Mesenchymal stem cell (in vitro differentiated cells and primary cell): ENCODE data around the gene CXCL9.

Experiments used
- DNase-seq: peaks from one replicate; pipeline ENCODE4 v3.0.0-alpha.2; 2013
- H2AFZ ChIP-seq: one replicate; pipeline ENCODE4 v1.6.1; 2013; ENCODE audit warnings: low read depth, mild to moderate bottlenecking, control low read depth, inconsistent platforms, low read length, moderate library complexity
- H2AK5ac ChIP-seq: 2 replicates; pipeline ENCODE4 v1.6.1; 2013; ENCODE audit warnings: low read length, moderate library complexity, mild to moderate bottlenecking, inconsistent platforms; ENCODE audit not compliant: severe bottlenecking
- H2BK120ac ChIP-seq: one replicate; pipeline ENCODE4 v1.6.1; 2013; ENCODE audit warnings: low read depth, mild to moderate bottlenecking, inconsistent platforms, low read length, moderate library complexity
- H2BK12ac ChIP-seq, 2 experiments: one replicate each; pipeline ENCODE4 v1.6.1; 2013; ENCODE audit warnings: inconsistent platforms in 2 of 2, low read length in 2 of 2, mild to moderate bottlenecking in 2 of 2, moderate library complexity in 2 of 2, control low read depth in 1 of 2
- H2BK15ac ChIP-seq: one replicate; pipeline ENCODE4 v1.6.1; 2013; ENCODE audit warnings: mild to moderate bottlenecking, low read depth, inconsistent platforms; ENCODE audit not compliant: poor library complexity, severe bottlenecking
- H2BK5ac ChIP-seq: 2 replicates; pipeline ENCODE4 v1.6.1; 2013; ENCODE audit warnings: low read depth, mild to moderate bottlenecking, low read length, control low read depth, inconsistent platforms; ENCODE audit not compliant: poor library complexity, severe bottlenecking
- H3K14ac ChIP-seq, 2 experiments: one replicate each; pipeline ENCODE4 v1.6.1; 2013; ENCODE audit warnings: inconsistent platforms in 2 of 2, low read length in 2 of 2, control low read depth in 1 of 2, mild to moderate bottlenecking in 1 of 2, moderate library complexity in 1 of 2
- H3K18ac ChIP-seq, 2 experiments: one replicate each; pipeline ENCODE4 v1.6.1; 2013; ENCODE audit warnings: inconsistent platforms in 2 of 2, low read length in 2 of 2, control low read depth in 1 of 2, low read depth in 1 of 2, mild to moderate bottlenecking in 1 of 2
- H3K23ac ChIP-seq, 2 experiments: one replicate each; pipeline ENCODE4 v1.6.1; 2013; ENCODE audit warnings: inconsistent platforms in 2 of 2, low read length in 2 of 2, mild to moderate bottlenecking in 2 of 2, moderate library complexity in 2 of 2, control low read depth in 1 of 2
- H3K27ac ChIP-seq: 2 replicates; pipeline ENCODE4 v1.5.1; 2013; ENCODE audit warnings: mild to moderate bottlenecking, moderate library complexity, low read length, control low read depth, inconsistent platforms; ENCODE audit not compliant: poor library complexity, severe bottlenecking
- H3K27me3 ChIP-seq, 2 experiments: 2 replicates each; pipeline versions ENCODE4 v1.6.1 to v1.7.0; 2013; ENCODE audit warnings: low read length in 2 of 2, mild to moderate bottlenecking in 2 of 2, moderate library complexity in 2 of 2, control low read depth in 1 of 2, inconsistent platforms in 1 of 2; ENCODE audit not compliant: control insufficient read depth in 1 of 2, insufficient read depth in 1 of 2
- H3K36me3 ChIP-seq, 2 experiments: 2 replicates each; pipeline versions ENCODE4 v1.6.1 to v1.7.0; 2013; ENCODE audit warnings: low read length in 2 of 2, control low read depth in 1 of 2, inconsistent platforms in 1 of 2, low read depth in 1 of 2, mild to moderate bottlenecking in 1 of 2; ENCODE audit not compliant: insufficient read depth in 2 of 2, control insufficient read depth in 1 of 2
- H3K4ac ChIP-seq, 2 experiments: one replicate each; pipeline ENCODE4 v1.6.1; 2013; ENCODE audit warnings: inconsistent platforms in 2 of 2, low read length in 2 of 2, mild to moderate bottlenecking in 2 of 2, moderate library complexity in 2 of 2, control low read depth in 1 of 2, low read depth in 1 of 2
- H3K4me1 ChIP-seq: 2 replicates; pipeline ENCODE4 v1.6.1; 2013; ENCODE audit warnings: low read depth, low read length, control low read depth; ENCODE audit not compliant: control insufficient read depth, insufficient read depth
- H3K4me2 ChIP-seq: 2 replicates; pipeline ENCODE4 v1.6.1; 2013; ENCODE audit warnings: low read length, mild to moderate bottlenecking, inconsistent platforms; ENCODE audit not compliant: poor library complexity, severe bottlenecking
- H3K4me3 ChIP-seq, 2 experiments: 2 replicates each; pipeline versions ENCODE4 v1.5.1 to v1.7.0; 2013; ENCODE audit warnings: low read length in 2 of 2, mild to moderate bottlenecking in 2 of 2, control low read depth in 1 of 2, low read depth in 1 of 2; ENCODE audit not compliant: insufficient read depth in 1 of 2
- H3K79me1 ChIP-seq: replicated peaks from 2 replicates; pipeline ENCODE4 v1.6.1; 2013; ENCODE audit warnings: mild to moderate bottlenecking, control low read depth, low read length, inconsistent platforms; ENCODE audit not compliant: poor library complexity, severe bottlenecking
- H3K9ac ChIP-seq: 2 replicates; pipeline ENCODE4 v1.7.0; 2013; ENCODE audit warnings: mild to moderate bottlenecking, low read length, moderate library complexity
- H3K9me3 ChIP-seq: 2 replicates; pipeline ENCODE4 v1.7.0; 2013; ENCODE audit warnings: mild to moderate bottlenecking, low read length; ENCODE audit not compliant: control insufficient read depth
- H4K8ac ChIP-seq: one replicate; pipeline ENCODE4 v1.6.1; 2013; ENCODE audit warnings: inconsistent platforms, mild to moderate bottlenecking, low read length, moderate library complexity
- H4K91ac ChIP-seq: one replicate; pipeline ENCODE4 v1.6.1; 2013; ENCODE audit warnings: mild to moderate bottlenecking, low read length, inconsistent platforms
- WGBS: methylation state at CpG from one replicate; pipeline ENCODE4 v1.1.7; 2013; ENCODE audit warnings: mixed read lengths; 5-methylcytosine and 5-hydroxymethylcytosine counted together

Gene CXCL9

GRCh38 chr4:76013540-76013939 is 6.2 kb upstream of the CXCL9 start:
- WGBS = 50% methylated on average over 1 of the region's 1 CpG
- Histone ChIP-seq H3K23ac (no peak overlapping the region), H3K18ac (no peak overlapping the region), H4K8ac (no peak overlapping the region), H3K27ac (no peak overlapping the region), H2BK12ac (no peak overlapping the region), H3K9me3 (no peaks in the 10 kb centered on the region), H2AK5ac (no peak overlapping the region), H3K9ac (no peak overlapping the region), H3K14ac (no peak overlapping the region), H2BK15ac (no peak overlapping the region), H4K91ac (no peak overlapping the region), H3K27me3 (no peaks in the 10 kb centered on the region), H3K79me1 (no peaks in the 10 kb centered on the region), H3K4me3 (no peak overlapping the region), H3K4ac (no peak overlapping the region), H2BK120ac (no peak overlapping the region), H2BK5ac (no peak overlapping the region), H3K4me1 (peaks cover 3% of the 10 kb centered on the region), H3K36me3 (no peaks in the 10 kb centered on the region), H2AFZ (no peak overlapping the region), H3K4me2 (no peak overlapping the region)
- no peak for DNase-seq

DNA sequence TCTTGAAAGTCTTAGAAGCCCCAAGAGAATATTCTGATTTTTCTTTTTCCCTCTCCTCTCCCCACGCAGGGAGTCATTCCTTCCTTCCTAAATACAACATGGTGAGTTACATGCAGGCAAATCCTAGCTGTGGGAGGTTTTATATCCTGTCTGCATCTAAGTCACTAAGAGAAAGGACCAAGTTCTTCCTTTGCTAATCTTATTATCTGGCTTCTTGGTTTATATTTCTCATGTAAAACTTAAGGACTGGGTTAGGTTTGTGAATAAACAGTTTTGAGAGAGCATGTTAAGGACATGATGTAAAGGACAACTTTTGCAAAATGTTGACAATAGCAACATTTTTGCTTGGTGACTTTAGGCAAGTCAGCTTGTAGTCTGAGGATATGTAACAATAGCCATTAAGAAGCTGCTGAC is 5.1 kb upstream of the CXCL9 start:
- H2AK5ac ChIP-seq = no peak overlapping the region
- no peak overlapping the region for H3K23ac ChIP-seq
- H4K91ac ChIP-seq = no peak overlapping the region
- peaks cover 3% of the 10 kb centered on the region for H3K4me1 ChIP-seq
- peak overlapping the region; percentile 85 for H3K9ac ChIP-seq
- no peaks in the 10 kb centered on the region for H3K36me3 ChIP-seq
- H3K27ac ChIP-seq = no peak overlapping the region
- H2AFZ ChIP-seq = no peak overlapping the region
- no CpG with 5 or more reads among the region's 1 CpG for WGBS
- no peak overlapping the region for H2BK12ac ChIP-seq
- no peaks in the 10 kb centered on the region for H3K27me3 ChIP-seq
- H4K8ac ChIP-seq = no peak overlapping the region
- H3K4ac ChIP-seq = peak overlapping the region in 1 of 2 experiments; percentile 58
- no peaks in the 10 kb centered on the region for H3K79me1 ChIP-seq
- H3K9me3 ChIP-seq = no peaks in the 10 kb centered on the region
- peak; percentile 80 for DNase-seq
- no peak overlapping the region for H3K4me2 ChIP-seq
- H3K4me3 ChIP-seq = peak overlapping the region in 1 of 2 experiments; percentile 45
- H3K18ac ChIP-seq = no peak overlapping the region
- H2BK5ac ChIP-seq = no peak overlapping the region
- no peak overlapping the region for H2BK120ac ChIP-seq
- no peak overlapping the region for H2BK15ac ChIP-seq
- H3K14ac ChIP-seq = no peak overlapping the region

GRCh38 chr4:76011700-76012387 is 4.5 kb upstream of the CXCL9 start:
- Histone ChIP-seq H3K4me1 (peaks cover 3% of the 10 kb centered on the region), H3K79me1 (no peaks in the 10 kb centered on the region)

DNA sequence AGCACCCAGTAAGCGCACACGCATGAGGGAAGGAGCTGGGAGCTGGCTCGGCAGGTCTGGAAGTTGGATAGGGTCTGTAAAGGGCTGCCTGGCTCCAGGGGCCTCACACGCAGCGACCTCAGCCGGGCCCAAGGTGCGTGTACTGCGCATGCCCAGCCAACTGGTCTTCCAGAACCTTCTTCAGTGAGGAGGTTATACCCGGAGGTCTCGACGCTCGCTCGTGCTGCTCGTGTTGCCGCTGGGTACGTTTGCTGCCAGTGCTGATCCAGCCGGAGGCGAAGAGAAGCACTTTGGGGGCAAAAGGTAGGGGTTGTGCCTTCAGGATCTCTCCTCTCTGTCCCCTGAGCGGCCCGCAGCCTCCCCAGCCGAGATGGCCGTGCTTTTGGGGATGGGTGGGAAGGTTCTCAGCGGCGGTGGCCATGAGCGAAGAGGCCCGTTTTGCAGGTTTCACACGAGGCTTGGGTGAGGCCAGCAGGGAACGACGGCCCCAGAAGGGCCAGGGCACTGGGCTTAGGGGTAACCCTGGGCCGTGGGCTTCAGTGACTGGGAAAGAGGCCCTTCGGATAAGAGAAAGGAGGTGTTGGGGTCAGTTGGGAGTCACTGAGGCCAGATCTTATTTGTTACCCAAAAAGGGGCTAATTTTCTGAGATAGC is 3.8 kb upstream of the CXCL9 start:
- WGBS = 97% methylated on average over 31 of the region's 31 CpGs
- H2AFZ ChIP-seq = peak overlapping the region; percentile 33
- no peaks in the 10 kb centered on the region for H3K36me3 ChIP-seq
- peak overlapping the region; percentile 84 for H4K91ac ChIP-seq
- peak overlapping the region; percentile 85 for H3K9ac ChIP-seq
- peak overlapping the region; percentile 91 for H4K8ac ChIP-seq
- no peak overlapping the region for H3K27ac ChIP-seq
- DNase-seq = no peak
- H3K4ac ChIP-seq = peak overlapping the region; percentile 52 to 78
- H3K9me3 ChIP-seq = no peaks in the 10 kb centered on the region
- no peaks in the 10 kb centered on the region for H3K4me1 ChIP-seq
- H3K4me3 ChIP-seq = peak overlapping the region in 1 of 2 experiments; percentile 45
- peak overlapping the region in 1 of 2 experiments; percentile 57 for H3K14ac ChIP-seq
- H3K18ac ChIP-seq = peak overlapping the region; percentile 59 to 94
- no peak overlapping the region for H2BK5ac ChIP-seq
- H3K79me1 ChIP-seq = no peaks in the 10 kb centered on the region
- peak overlapping the region; percentile 55 for H2BK120ac ChIP-seq
- H2BK12ac ChIP-seq = peak overlapping the region; percentile 64 to 89
- peaks cover 0 to 1% of the 10 kb centered on the region in 2 experiments for H3K27me3 ChIP-seq
- no peak overlapping the region for H3K4me2 ChIP-seq
- no peak overlapping the region for H3K23ac ChIP-seq
- no peak overlapping the region for H2AK5ac ChIP-seq
- H2BK15ac ChIP-seq = peak overlapping the region; percentile 75

More at GRCh38 chr4:76011700-76012387, 4.5 kb upstream of the CXCL9 start:
- peak overlapping the region in 1 of 2 experiments; percentile 45 for H3K4me3 ChIP-seq
- H3K9me3 ChIP-seq = no peaks in the 10 kb centered on the region
- peak overlapping the region; percentile 91 for H4K8ac ChIP-seq
- peak overlapping the region; percentile 85 for H3K9ac ChIP-seq
- H3K27ac ChIP-seq = no peak overlapping the region
- H2BK120ac ChIP-seq = peak overlapping the region; percentile 55
- peak overlapping the region; percentile 67 for H4K91ac ChIP-seq
- no peak overlapping the region for H3K23ac ChIP-seq
- H3K18ac ChIP-seq = peak overlapping the region; percentile 59 to 94
- H2AK5ac ChIP-seq = no peak overlapping the region
- H2BK5ac ChIP-seq = no peak overlapping the region
- H3K4ac ChIP-seq = peak overlapping the region; percentile 52 to 78
- H3K27me3 ChIP-seq = no peaks in the 10 kb centered on the region
- no peak overlapping the region for H3K14ac ChIP-seq
- WGBS = 45% methylated on average over 11 of the region's 13 CpGs
- no peak overlapping the region for H3K4me2 ChIP-seq
- peak; percentile 88 for DNase-seq
- peak overlapping the region; percentile 64 to 89 for H2BK12ac ChIP-seq
- H2BK15ac ChIP-seq = peak overlapping the region; percentile 75
- peak overlapping the region; percentile 33 for H2AFZ ChIP-seq
- no peaks in the 10 kb centered on the region for H3K36me3 ChIP-seq
